SK-N-MC (cell line): ENCODE results near the gene RAC2.

ENCODE experiments used
- EZH2 ChIP-seq: fragments of 200-600 bp; sonication (generic); IDR thresholded peaks from one replicate; pipeline ENCODE4 v1.6.1; 2017; ENCODE audit warnings: antibody characterized with exemption
- POLR2AphosphoS5 ChIP-seq: IDR thresholded peaks from 2 replicates; pipeline ENCODE4 v1.6.1; 2012; ENCODE audit warnings: mild to moderate bottlenecking, low read depth, low read length, borderline replicate concordance

- TF ChIP-seq POLR2AphosphoS5 = no peak
- no peak for TF ChIP-seq EZH2
Measured at GRCh38 chr22:37184380-37184755, 59.7 kb downstream of the RAC2 start.
